ENCODE measurements around the gene RAP1GDS1.

The RAP1GDS1 gene

GRCh38 chr4:98284640-98285046 is 23.5 kb downstream of the RAP1GDS1 start:
- no peak for TF ChIP-seq TCF12 (IDR thresholded peaks at IDR 0.05; ENCODE audit: low read depth)
- no peak for TF ChIP-seq RAD21 (IDR thresholded peaks at IDR 0.05; ENCODE audit: low read depth)
- TF ChIP-seq REST (IDR thresholded peaks at IDR 0.05; ENCODE audit: low read depth): no peak
- no peak for TF ChIP-seq NFIC (IDR thresholded peaks at IDR 0.05)
- peak; percentile 32; the same call in 1 of the 2 replicates for TF ChIP-seq MAX (IDR thresholded peaks at IDR 0.05)
- TF ChIP-seq TEAD4 (IDR thresholded peaks at IDR 0.05): peak; percentile 62
- TF ChIP-seq CREB1 (IDR thresholded peaks at IDR 0.05; ENCODE audit: low read depth): no peak
- peak; percentile 68 for TF ChIP-seq YY1 (IDR thresholded peaks at IDR 0.05; ENCODE audit: low read depth)
- peak; percentile 80 for TF ChIP-seq USF1 (IDR thresholded peaks at IDR 0.05)
- peak; percentile 24; the same call in 1 of the 2 replicates for TF ChIP-seq EP300 (IDR thresholded peaks at IDR 0.05; ENCODE audit: borderline replicate concordance)

- TF ChIP-seq EGR1 (IDR thresholded peaks at IDR 0.05) (no peak), RAD21 (IDR thresholded peaks at IDR 0.05; ENCODE audit: low read depth) (no peak), TAF1 (IDR thresholded peaks at IDR 0.05; ENCODE audit: low read depth) (no peak), USF1 (IDR thresholded peaks at IDR 0.05) (no peak), TEAD4 (IDR thresholded peaks at IDR 0.05) (no peak), EP300 (IDR thresholded peaks at IDR 0.05; ENCODE audit: borderline replicate concordance) (no peak), YY1 (IDR thresholded peaks at IDR 0.05; ENCODE audit: low read depth) (no peak), CREB1 (IDR thresholded peaks at IDR 0.05; ENCODE audit: low read depth) (no peak), ZBTB7A (IDR thresholded peaks at IDR 0.05; ENCODE audit: low read depth) (no peak), CEBPB (IDR thresholded peaks at IDR 0.05) (no peak)
Measured at GRCh38 chr4:98285676-98286075, 24.5 kb downstream of the RAP1GDS1 start.

- no peak for TF ChIP-seq CEBPB (IDR thresholded peaks at IDR 0.05)
- no peak for TF ChIP-seq TEAD4 (IDR thresholded peaks at IDR 0.05)
- no peak for TF ChIP-seq ZBTB7A (IDR thresholded peaks at IDR 0.05; ENCODE audit: low read depth)
- no peak for TF ChIP-seq TCF12 (IDR thresholded peaks at IDR 0.05; ENCODE audit: low read depth)
- TF ChIP-seq EP300 (IDR thresholded peaks at IDR 0.05; ENCODE audit: borderline replicate concordance): no peak
- TF ChIP-seq REST (IDR thresholded peaks at IDR 0.05; ENCODE audit: low read depth): no peak
- no peak for TF ChIP-seq TAF1 (IDR thresholded peaks at IDR 0.05; ENCODE audit: low read depth)
- TF ChIP-seq MAX (IDR thresholded peaks at IDR 0.05): no peak
- no peak for TF ChIP-seq YY1 (IDR thresholded peaks at IDR 0.05; ENCODE audit: low read depth)
- TF ChIP-seq FOXM1 (IDR thresholded peaks at IDR 0.05; ENCODE audit: borderline replicate concordance, low read depth): no peak
- no peak for TF ChIP-seq NFIC (IDR thresholded peaks at IDR 0.05)
- no peak for TF ChIP-seq CREB1 (IDR thresholded peaks at IDR 0.05; ENCODE audit: low read depth)
Measured at GRCh38 chr4:98287328-98287727, 26.1 kb downstream of the RAP1GDS1 start.

GRCh38 chr4:98289375-98289774 is 28.2 kb downstream of the RAP1GDS1 start:
- TF ChIP-seq TAF1 (IDR thresholded peaks at IDR 0.05; ENCODE audit: low read depth) (no peak), CEBPB (IDR thresholded peaks at IDR 0.05) (no peak), RAD21 (IDR thresholded peaks at IDR 0.05; ENCODE audit: low read depth) (no peak), YY1 (IDR thresholded peaks at IDR 0.05; ENCODE audit: low read depth) (no peak), USF1 (IDR thresholded peaks at IDR 0.05) (no peak), TCF12 (IDR thresholded peaks at IDR 0.05; ENCODE audit: low read depth) (no peak), EP300 (IDR thresholded peaks at IDR 0.05; ENCODE audit: borderline replicate concordance) (no peak)

- no peak for TF ChIP-seq FOXM1 (IDR thresholded peaks at IDR 0.05; ENCODE audit: borderline replicate concordance, low read depth)
- no peak for TF ChIP-seq TCF12 (IDR thresholded peaks at IDR 0.05; ENCODE audit: low read depth)
- TF ChIP-seq USF1 (IDR thresholded peaks at IDR 0.05): no peak
- TF ChIP-seq EGR1 (IDR thresholded peaks at IDR 0.05): no peak
- no peak for TF ChIP-seq YY1 (IDR thresholded peaks at IDR 0.05; ENCODE audit: low read depth)
- TF ChIP-seq ZBTB7A (IDR thresholded peaks at IDR 0.05; ENCODE audit: low read depth): no peak
Measured at GRCh38 chr4:98290511-98290910, 29.3 kb downstream of the RAP1GDS1 start.
